Lower leg skin (tissue), 3 donors: ENCODE data around the gene TRMO.

Source experiments
- POLR2A ChIP-seq, 2 donors: fragments of 450-650 bp; IDR thresholded peaks; one replicate each; pipeline ENCODE4 v1.6.1; 2016 to 2017; ENCODE audit warnings: antibody characterized with exemption in 2 of 2, mild to moderate bottlenecking in 1 of 2, moderate library complexity in 1 of 2
- TF ChIP-seq, protein P1 (sequence below), 3 donors: fragments of 450-650 bp; IDR thresholded peaks; one replicate each; pipeline ENCODE4 v1.5.1; 2016; ENCODE audit warnings: antibody characterized with exemption in 3 of 3, mild to moderate bottlenecking in 3 of 3, moderate library complexity in 2 of 3

DNA sequence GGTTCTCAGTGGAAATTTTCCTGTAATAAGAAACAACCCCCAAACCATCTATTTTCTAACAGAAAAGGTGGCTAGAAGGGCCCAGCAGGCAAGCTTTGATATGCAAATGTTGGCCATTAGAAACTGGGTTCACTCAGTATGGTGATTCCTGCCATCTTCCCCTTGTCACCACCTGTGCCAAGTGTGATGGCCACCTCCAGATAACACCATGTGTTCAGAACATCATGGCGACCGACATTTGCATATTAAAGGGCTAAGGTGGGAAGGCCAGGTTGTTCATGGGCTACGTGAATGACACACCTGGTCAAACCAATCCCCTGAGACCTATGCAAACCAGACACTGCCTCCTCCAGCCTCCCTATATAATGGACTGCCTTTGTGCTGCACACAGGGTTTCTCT is 48.9 kb downstream of the TRMO start:
- TF ChIP-seq, protein P1, sequence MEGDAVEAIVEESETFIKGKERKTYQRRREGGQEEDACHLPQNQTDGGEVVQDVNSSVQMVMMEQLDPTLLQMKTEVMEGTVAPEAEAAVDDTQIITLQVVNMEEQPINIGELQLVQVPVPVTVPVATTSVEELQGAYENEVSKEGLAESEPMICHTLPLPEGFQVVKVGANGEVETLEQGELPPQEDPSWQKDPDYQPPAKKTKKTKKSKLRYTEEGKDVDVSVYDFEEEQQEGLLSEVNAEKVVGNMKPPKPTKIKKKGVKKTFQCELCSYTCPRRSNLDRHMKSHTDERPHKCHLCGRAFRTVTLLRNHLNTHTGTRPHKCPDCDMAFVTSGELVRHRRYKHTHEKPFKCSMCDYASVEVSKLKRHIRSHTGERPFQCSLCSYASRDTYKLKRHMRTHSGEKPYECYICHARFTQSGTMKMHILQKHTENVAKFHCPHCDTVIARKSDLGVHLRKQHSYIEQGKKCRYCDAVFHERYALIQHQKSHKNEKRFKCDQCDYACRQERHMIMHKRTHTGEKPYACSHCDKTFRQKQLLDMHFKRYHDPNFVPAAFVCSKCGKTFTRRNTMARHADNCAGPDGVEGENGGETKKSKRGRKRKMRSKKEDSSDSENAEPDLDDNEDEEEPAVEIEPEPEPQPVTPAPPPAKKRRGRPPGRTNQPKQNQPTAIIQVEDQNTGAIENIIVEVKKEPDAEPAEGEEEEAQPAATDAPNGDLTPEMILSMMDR (IDR thresholded peaks at IDR 0.05) = no peak
- TF ChIP-seq POLR2A (IDR thresholded peaks at IDR 0.05) = no peak
